Lower leg skin (tissue), 4 donors: ENCODE measurements around the gene GBF1. TPM values are rescaled to one million over a fixed set of nuclear protein-coding genes. Genes with fewer than 3 reads are reported as not detected.
"Not testable (repeated sequence)": the region's sequence is repeated elsewhere in the genome, so short reads cannot be mapped to it uniquely, and the experiment has no call there.

Experiments
- DNase-seq, 2 donors: peaks; one replicate each; pipeline ENCODE4 v3.0.0-alpha.2; 2019; ENCODE audit warnings: low spot score in 2 of 2
- H3K4me3 ChIP-seq: fragments of 200-600 bp; sonication (generic); 2 replicates; pipeline ENCODE4 v1.5.1; 2017; ENCODE audit warnings: mild to moderate bottlenecking, low read depth; ENCODE audit not compliant: poor library complexity, severe bottlenecking
- CTCF ChIP-seq, 3 donors: fragments of 450-650 bp; IDR thresholded peaks; one replicate each; pipeline ENCODE4 v1.5.1; 2016; ENCODE audit warnings: antibody characterized with exemption in 3 of 3, mild to moderate bottlenecking in 3 of 3, moderate library complexity in 2 of 3
- POLR2A ChIP-seq, 2 donors: fragments of 450-650 bp; IDR thresholded peaks; one replicate each; pipeline ENCODE4 v1.6.1; 2016 to 2017; ENCODE audit warnings: antibody characterized with exemption in 2 of 2, mild to moderate bottlenecking in 1 of 2, moderate library complexity in 1 of 2
- WGBS, 2 donors: methylation state at CpG; one replicate each; pipeline ENCODE4 v1.1.5; 2018; 5-methylcytosine and 5-hydroxymethylcytosine counted together
- intact Hi-C: fragments of 100-400 bp; cut with DNase I; formaldehyde crosslinking; loops from one replicate; pipeline ENCODE4 v1.15.0; 2023; ENCODE audit warnings: low total_unique reads
- total RNA-seq, 4 donors: library from RNA; depleted of rRNA; stranded (reverse); fragments of >200 nt; gene quantifications; one replicate each; pipeline ENCODE4 v1.1.0, GENCODE V29; 2016

GBF1 gene
- total RNA-seq, 4 donors from 2014 or later, result 30.1 to 42.6 (median 39.1) TPM

GRCh38 chr10:102241444-102242117 lies 3.8 kb upstream of the GBF1 start, which contains the start of gene PITX3:
PITX3 (minus strand) TSS chr10:102241512; CDS start chr10:102232080, 9,432 bp downstream.
- WGBS, 2 donors, result 0 to 2% methylated on average over 31 to 52 of the region's 57 CpGs
- TF ChIP-seq POLR2A (IDR thresholded peaks at IDR 0.05) (no peak), CTCF (IDR thresholded peaks at IDR 0.05) (no peak)

GRCh38 chr10:102242118-102242485 lies 3.2 kb upstream of the GBF1 start:
- peak overlapping the region; percentile 24 for H3K4me3 ChIP-seq
- intact Hi-C loops, result no loop called here
- TF ChIP-seq CTCF (IDR thresholded peaks at IDR 0.05), result no peak
- TF ChIP-seq POLR2A (IDR thresholded peaks at IDR 0.05), result no peak
- 12 to 16% methylated on average over 7 of the region's 7 CpGs for WGBS, 2 donors
- no peak for DNase-seq

More at GRCh38 chr10:102241444-102242117, 3.8 kb upstream of the GBF1 start, which contains the start of gene PITX3:
- intact Hi-C loops, result no loop called here
- DNase-seq, result peak; percentile 93 to 99
- peak within 1 kb of the TSS; percentile 24 for H3K4me3 ChIP-seq

- intact Hi-C loops, result no loop called here
- TF ChIP-seq POLR2A (IDR thresholded peaks at IDR 0.05) (no peak), CTCF (IDR thresholded peaks at IDR 0.05) (no peak)
- H3K4me3 ChIP-seq, result no peak overlapping the region
- no peak for DNase-seq
- WGBS, 2 donors, result 47 to 65% methylated on average over 2 of the region's 2 CpGs
Measured at GRCh38 chr10:102243309-102243708, 2.0 kb upstream of the GBF1 start.

- peak overlapping the region; percentile 73 for H3K4me3 ChIP-seq
- DNase-seq, result peak in 1 of 2 donors; percentile 32
- TF ChIP-seq CTCF (IDR thresholded peaks at IDR 0.05) (no peak), POLR2A (IDR thresholded peaks at IDR 0.05) (no peak)
- WGBS, 2 donors, result 0% methylated on average over 4 of the region's 4 CpGs
- intact Hi-C loops, result no loop called here
Measured at GRCh38 chr10:102245932-102246251, 560 bp downstream of the GBF1 start.

- DNase-seq, result no peak
- TF ChIP-seq CTCF (IDR thresholded peaks at IDR 0.05) (no peak), POLR2A (IDR thresholded peaks at IDR 0.05) (no peak)
- WGBS, 2 donors, result 17% methylated on average over 3 of the region's 3 CpGs
- H3K4me3 ChIP-seq, result peak overlapping the region; percentile 73
- intact Hi-C loops, result no loop called here
Measured at GRCh38 chr10:102246261-102246660, 929 bp downstream of the GBF1 start.

GRCh38 chr10:102247734-102248133 lies 2.4 kb downstream of the GBF1 start:
- intact Hi-C loops, result no loop called here
- H3K4me3 ChIP-seq, result no peak overlapping the region
- no peak for TF ChIP-seq POLR2A (IDR thresholded peaks at IDR 0.05)
- no peak for TF ChIP-seq CTCF (IDR thresholded peaks at IDR 0.05)
- DNase-seq, result peak in 1 of 2 donors; percentile 5

- 92 to 98% methylated on average over 3 of the region's 3 CpGs for WGBS, 2 donors
- H3K4me3 ChIP-seq, DNase-seq: not testable (repeated sequence)
- intact Hi-C loops, result loop anchor here (10.0 kb wide), 1 partner anchor 222 kb away; no protein-coding TSS in a partner anchor
Measured at GRCh38 chr10:102252508-102252907, 7.2 kb downstream of the GBF1 start.
